Prostate gland (tissue), 2 donors: ENCODE measurements around the gene ERGIC3. TPM values are rescaled to one million over a fixed set of nuclear protein-coding genes. Genes with fewer than 3 reads are reported as not detected.

Experiments used
- DNase-seq: peaks from one replicate; pipeline ENCODE4 v3.0.0-alpha.2; 2019; ENCODE audit warnings: low spot score
- H3K27ac ChIP-seq, 2 donors: fragments of 200-600 bp; sonication (generic); 2 replicates each; pipeline ENCODE4 v1.5.1; 2017 to 2019
- H3K27me3 ChIP-seq: fragments of 200-600 bp; sonication (generic); replicated peaks from 2 replicates; pipeline ENCODE4 v1.5.1; 2019; ENCODE audit not compliant: insufficient read depth
- H3K36me3 ChIP-seq, 2 donors: fragments of 200-600 bp; sonication (generic); 1 replicate in 1 of 2; 2 replicates in 1 of 2; pipeline versions ENCODE4 v1.5.1 to v1.8.1; 2017 to 2019
- H3K4me1 ChIP-seq: fragments of 200-600 bp; sonication (generic); replicated peaks from 2 replicates; pipeline ENCODE4 v1.5.1; 2019
- H3K4me3 ChIP-seq, 2 donors: fragments of 200-600 bp; sonication (generic); 2 replicates each; pipeline ENCODE4 v1.5.1; 2017 to 2019
- H3K9me3 ChIP-seq: fragments of 200-600 bp; sonication (generic); 2 replicates; pipeline ENCODE4 v1.5.1; 2017
- POLR2A ChIP-seq: fragments of 450-650 bp; IDR thresholded peaks from one replicate; pipeline ENCODE4 v1.6.1; 2016; ENCODE audit warnings: antibody characterized with exemption, mild to moderate bottlenecking
- POLR2AphosphoS5 ChIP-seq: sonication (generic); formaldehyde crosslinking; IDR thresholded peaks from one replicate; pipeline ENCODE4 v1.6.1; 2017; ENCODE audit warnings: antibody characterized with exemption
- WGBS: methylation state at CpG from one replicate; pipeline ENCODE4 v1.1.5; 2018; 5-methylcytosine and 5-hydroxymethylcytosine counted together
- intact Hi-C: fragments of 100-400 bp; cut with DNase I; formaldehyde crosslinking; loops from one replicate; pipeline ENCODE4 v1.14.2; 2022
- total RNA-seq, 2 donors: library from RNA; depleted of rRNA; stranded (reverse); fragments of >200 nt; gene quantifications; one replicate each; pipeline ENCODE4 v1.1.0, GENCODE V29; 2016
- TF ChIP-seq, protein P1 (sequence below), 4 experiments: fragments of 200-600 bp in 2 of 4; fragments of 450-650 bp in 2 of 4; sonication (generic) in 2 of 4; IDR thresholded peaks; 1 replicate in 3 of 4; 2 replicates in 1 of 4; pipeline ENCODE4 v1.5.1; 2016 to 2019; ENCODE audit warnings: antibody characterized with exemption in 4 of 4, mild to moderate bottlenecking in 2 of 4, moderate library complexity in 2 of 4

ERGIC3 gene
- total RNA-seq, result 100 to 1,000 TPM; 277 to 282 TPM

DNA sequence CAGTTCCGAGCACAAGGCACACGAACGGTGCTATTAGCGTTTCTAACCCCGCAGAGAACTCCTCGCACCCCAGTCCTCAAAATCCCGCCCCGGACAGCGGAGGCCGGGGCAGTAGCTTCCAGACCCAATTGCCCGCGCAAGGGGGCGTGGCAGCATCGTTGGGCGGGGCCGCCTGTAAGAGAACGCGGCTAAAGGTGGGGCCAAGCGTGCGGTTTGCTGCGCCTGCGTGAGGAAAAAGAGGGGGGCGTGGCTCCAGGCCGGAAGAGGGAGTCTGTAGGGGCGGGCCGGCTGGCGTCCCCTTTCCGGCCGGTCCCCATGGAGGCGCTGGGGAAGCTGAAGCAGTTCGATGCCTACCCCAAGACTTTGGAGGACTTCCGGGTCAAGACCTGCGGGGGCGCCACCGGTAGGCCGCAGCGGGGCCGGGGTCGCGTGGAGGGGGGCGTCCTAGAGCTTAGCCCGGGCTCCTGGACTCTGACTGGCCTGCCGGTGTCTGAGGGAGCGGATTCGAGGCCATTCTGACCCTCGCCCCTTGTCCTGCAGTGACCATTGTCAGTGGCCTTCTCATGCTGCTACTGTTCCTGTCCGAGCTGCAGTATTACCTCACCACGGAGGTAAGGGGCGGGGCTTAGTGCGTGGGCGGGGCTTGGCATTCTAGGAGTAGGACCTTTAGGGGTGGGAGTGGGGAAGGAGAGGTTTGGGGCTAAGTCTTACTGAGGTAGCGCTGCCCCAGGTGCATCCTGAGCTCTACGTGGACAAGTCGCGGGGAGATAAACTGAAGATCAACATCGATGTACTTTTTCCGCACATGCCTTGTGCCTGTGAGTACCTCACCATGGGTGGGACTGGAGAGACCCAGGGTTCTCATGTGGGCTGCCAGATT is at the start of gene ERGIC3:
Gene ERGIC3 (plus strand): TSS at position 296 of the 880 bp plus-strand sequence. CDS start 20 bp downstream, at position 316.
- no peaks in the 10 kb centered on the region for H3K36me3 ChIP-seq
- H3K4me3 ChIP-seq, result peak within 1 kb of the TSS; percentile 62 to 91
- peak within 1 kb of the TSS; percentile 63 to 70 for H3K27ac ChIP-seq
- TF ChIP-seq POLR2AphosphoS5 (peak; percentile 94), POLR2A (peak; percentile 50)
- TF ChIP-seq, protein P1, sequence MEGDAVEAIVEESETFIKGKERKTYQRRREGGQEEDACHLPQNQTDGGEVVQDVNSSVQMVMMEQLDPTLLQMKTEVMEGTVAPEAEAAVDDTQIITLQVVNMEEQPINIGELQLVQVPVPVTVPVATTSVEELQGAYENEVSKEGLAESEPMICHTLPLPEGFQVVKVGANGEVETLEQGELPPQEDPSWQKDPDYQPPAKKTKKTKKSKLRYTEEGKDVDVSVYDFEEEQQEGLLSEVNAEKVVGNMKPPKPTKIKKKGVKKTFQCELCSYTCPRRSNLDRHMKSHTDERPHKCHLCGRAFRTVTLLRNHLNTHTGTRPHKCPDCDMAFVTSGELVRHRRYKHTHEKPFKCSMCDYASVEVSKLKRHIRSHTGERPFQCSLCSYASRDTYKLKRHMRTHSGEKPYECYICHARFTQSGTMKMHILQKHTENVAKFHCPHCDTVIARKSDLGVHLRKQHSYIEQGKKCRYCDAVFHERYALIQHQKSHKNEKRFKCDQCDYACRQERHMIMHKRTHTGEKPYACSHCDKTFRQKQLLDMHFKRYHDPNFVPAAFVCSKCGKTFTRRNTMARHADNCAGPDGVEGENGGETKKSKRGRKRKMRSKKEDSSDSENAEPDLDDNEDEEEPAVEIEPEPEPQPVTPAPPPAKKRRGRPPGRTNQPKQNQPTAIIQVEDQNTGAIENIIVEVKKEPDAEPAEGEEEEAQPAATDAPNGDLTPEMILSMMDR (IDR thresholded peaks at IDR 0.05), result peak in 3 of 4 experiments; percentile 16 to 32 (median 25)
- WGBS, result 3% methylated on average over 54 of the region's 57 CpGs
- no peaks in the 10 kb centered on the region for H3K27me3 ChIP-seq
- intact Hi-C loops, result loop anchor here (5.0 to 10.0 kb wide), 2 partner anchors 77 to 120 kb away; partner anchors contain the start of genes CPNE1 and RBM12
- DNase-seq, result peak; percentile 95
- H3K4me1 ChIP-seq, result peaks cover 6% of the 10 kb centered on the region
- no peaks in the 10 kb centered on the region for H3K9me3 ChIP-seq

DNA sequence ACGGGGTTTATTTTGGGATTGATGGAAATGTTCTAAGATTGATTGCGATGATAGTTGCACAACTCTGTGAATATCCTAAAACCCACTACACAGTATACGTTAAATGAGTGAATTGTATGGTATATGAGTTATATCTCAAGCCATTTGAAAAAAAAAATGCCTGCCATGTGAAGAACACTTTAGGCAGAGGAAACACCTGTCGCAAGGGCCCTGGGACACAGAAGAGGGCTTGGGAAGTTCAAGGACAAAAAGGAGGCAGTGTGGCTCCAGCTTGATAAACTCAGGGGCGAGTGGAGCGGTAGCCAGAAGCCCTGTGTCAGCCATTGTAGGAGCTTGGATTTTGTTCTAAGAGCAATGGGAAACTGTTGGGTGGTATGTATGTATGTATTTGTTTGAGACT is 49.5 kb upstream of the ERGIC3 start:
- Histone ChIP-seq H3K4me3 (no peak overlapping the region), H3K9me3 (no peaks in the 10 kb centered on the region), H3K4me1 (no peaks in the 10 kb centered on the region), H3K27ac (no peak overlapping the region), H3K36me3 (peaks cover 0 to 16% of the 10 kb centered on the region in 2 donors), H3K27me3 (no peaks in the 10 kb centered on the region)
- no peak for DNase-seq
- TF ChIP-seq, protein P1 (IDR thresholded peaks at IDR 0.05), result no peak
- no peak for TF ChIP-seq POLR2AphosphoS5
- TF ChIP-seq POLR2A, result no peak
- 92% methylated on average over 6 of the region's 6 CpGs for WGBS
- intact Hi-C loops, result no loop called here

DNA sequence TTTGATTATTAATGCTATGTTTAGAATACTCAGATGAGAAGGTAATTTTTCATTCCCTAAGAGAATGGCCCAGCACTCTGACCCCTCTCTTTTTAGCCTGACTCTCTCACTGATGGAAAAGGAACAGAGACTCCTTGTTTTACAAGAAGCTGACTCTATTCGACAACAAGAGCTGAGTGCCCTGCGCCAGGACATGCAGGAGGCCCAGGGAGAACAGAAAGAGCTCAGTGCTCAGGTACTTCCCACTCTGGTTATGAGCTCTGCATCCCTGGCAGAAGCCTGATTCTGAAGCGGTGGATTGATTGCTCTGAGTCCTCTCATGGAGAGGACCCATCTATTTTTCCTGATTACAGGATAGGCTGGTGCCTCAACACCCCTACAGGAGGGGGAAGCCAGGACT is 45.4 kb upstream of the ERGIC3 start:
- 93% methylated on average over 3 of the region's 3 CpGs for WGBS
- intact Hi-C loops, result no loop called here
- DNase-seq, result no peak
- Histone ChIP-seq H3K4me3 (no peak overlapping the region), H3K9me3 (no peaks in the 10 kb centered on the region), H3K36me3 (peaks cover 14 to 19% of the 10 kb centered on the region in 2 donors), H3K27ac (no peak overlapping the region), H3K4me1 (no peaks in the 10 kb centered on the region), H3K27me3 (no peaks in the 10 kb centered on the region)
- TF ChIP-seq, protein P1 (IDR thresholded peaks at IDR 0.05), result no peak
- no peak for TF ChIP-seq POLR2AphosphoS5
- no peak for TF ChIP-seq POLR2A

DNA sequence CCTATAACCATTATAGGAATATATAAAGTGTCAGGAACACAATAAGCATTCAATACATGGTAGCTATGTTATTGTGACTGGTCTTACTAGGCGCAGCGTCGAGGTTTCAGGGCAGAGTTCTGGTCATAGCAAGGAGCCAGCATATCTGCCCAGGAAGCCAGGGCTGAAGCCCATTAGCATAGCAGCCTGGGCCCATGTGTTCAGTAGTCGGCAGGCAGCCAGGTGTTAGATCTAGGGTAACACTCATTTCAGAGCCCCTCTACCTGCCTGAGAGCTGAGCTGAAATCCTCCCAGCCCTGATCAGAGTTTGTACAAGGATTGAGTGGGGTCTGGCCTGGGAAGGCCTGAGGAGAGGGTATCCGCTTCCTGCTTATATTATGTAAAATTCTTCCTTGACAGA is 44.6 kb upstream of the ERGIC3 start:
- no peaks in the 10 kb centered on the region for H3K4me1 ChIP-seq
- no peak for DNase-seq
- TF ChIP-seq POLR2AphosphoS5, result no peak
- TF ChIP-seq POLR2A, result no peak
- TF ChIP-seq, protein P1 (IDR thresholded peaks at IDR 0.05), result no peak
- no peaks in the 10 kb centered on the region for H3K9me3 ChIP-seq
- H3K27me3 ChIP-seq, result no peaks in the 10 kb centered on the region
- no peak overlapping the region for H3K4me3 ChIP-seq
- H3K27ac ChIP-seq, result no peak overlapping the region
- intact Hi-C loops, result no loop called here
- peaks cover 14 to 19% of the 10 kb centered on the region in 2 donors for H3K36me3 ChIP-seq
- 93% methylated on average over 5 of the region's 5 CpGs for WGBS
